Ovary (tissue), 3 donors: Measurements from ENCODE around the gene SLC9A8.

ENCODE experiments used
- EP300 ChIP-seq: sonication (generic); formaldehyde crosslinking; IDR thresholded peaks from one replicate; pipeline ENCODE4 v1.6.1; 2017; ENCODE audit warnings: antibody characterized with exemption
- TF ChIP-seq, protein P1 (sequence below), 3 donors: fragments of 450-650 bp in 2 of 3; fragments of 200-600 bp in 1 of 3; IDR thresholded peaks; one replicate each; pipeline versions ENCODE4 v1.5.1 to v1.8.0; 2016 to 2022; ENCODE audit warnings: antibody characterized with exemption in 3 of 3, mild to moderate bottlenecking in 1 of 3
- donor health status: DM: no; HTN: no; CAD: no.

DNA sequence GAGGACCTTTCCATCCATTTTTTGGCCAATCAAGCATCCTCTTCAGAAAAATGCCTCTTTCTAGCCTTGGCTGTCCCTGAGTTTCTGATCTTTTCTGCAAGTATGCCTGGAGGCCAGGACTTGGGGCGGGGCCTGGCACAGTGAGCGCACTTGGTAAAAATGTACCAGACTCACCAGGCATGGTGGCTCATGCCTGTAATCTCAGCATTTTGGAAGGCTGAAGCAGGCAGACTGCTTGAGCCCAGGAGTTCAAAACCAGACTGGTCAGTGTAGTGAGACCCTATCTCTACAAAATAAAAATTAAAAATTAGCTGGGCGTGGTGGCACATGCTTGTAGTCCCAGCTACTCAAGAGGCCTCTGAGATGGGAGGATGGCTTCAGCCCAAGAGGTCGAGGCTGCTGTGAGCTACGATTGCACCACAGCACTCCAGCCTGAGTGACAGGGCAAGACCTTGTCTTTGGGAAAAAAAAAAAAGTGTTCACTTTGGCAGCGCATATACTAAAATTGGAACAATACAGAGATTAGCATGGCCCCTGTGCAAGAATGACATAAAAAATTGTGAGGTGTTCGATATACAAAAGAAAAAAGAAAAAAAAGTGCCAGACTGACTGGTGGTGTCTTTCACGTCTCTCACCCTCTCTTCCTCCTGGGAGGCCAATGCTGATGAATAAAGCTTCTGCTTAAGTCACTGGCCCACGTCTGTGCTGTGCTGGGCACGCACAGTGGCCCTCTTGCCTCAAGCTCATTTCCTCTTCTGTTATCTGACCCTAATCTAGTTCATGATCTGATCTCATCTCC is 18.1 kb upstream of the SLC9A8 start:
- TF ChIP-seq, protein P1, sequence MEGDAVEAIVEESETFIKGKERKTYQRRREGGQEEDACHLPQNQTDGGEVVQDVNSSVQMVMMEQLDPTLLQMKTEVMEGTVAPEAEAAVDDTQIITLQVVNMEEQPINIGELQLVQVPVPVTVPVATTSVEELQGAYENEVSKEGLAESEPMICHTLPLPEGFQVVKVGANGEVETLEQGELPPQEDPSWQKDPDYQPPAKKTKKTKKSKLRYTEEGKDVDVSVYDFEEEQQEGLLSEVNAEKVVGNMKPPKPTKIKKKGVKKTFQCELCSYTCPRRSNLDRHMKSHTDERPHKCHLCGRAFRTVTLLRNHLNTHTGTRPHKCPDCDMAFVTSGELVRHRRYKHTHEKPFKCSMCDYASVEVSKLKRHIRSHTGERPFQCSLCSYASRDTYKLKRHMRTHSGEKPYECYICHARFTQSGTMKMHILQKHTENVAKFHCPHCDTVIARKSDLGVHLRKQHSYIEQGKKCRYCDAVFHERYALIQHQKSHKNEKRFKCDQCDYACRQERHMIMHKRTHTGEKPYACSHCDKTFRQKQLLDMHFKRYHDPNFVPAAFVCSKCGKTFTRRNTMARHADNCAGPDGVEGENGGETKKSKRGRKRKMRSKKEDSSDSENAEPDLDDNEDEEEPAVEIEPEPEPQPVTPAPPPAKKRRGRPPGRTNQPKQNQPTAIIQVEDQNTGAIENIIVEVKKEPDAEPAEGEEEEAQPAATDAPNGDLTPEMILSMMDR (IDR thresholded peaks at IDR 0.05): no peak
- no peak for TF ChIP-seq EP300
